CD4-positive, alpha-beta T cell treated with Interleukin-2 at 100 ng/mL for 4 hours (primary cell): ENCODE measurements around the gene RPL14.

ENCODE experiments used
- DNase-seq: peaks from one replicate; pipeline ENCODE4 v3.0.0-alpha.2; 2020; ENCODE audit warnings: low spot score

Gene RPL14

GRCh38 chr3:40463579-40463978, 6.4 kb downstream of the RPL14 start:
- no peak for DNase-seq

- DNase-seq, result peak; percentile 29
Measured at GRCh38 chr3:40464339-40465110, 7.4 kb downstream of the RPL14 start.

GRCh38 chr3:40465111-40465407, 7.9 kb downstream of the RPL14 start:
- no peak for DNase-seq

GRCh38 chr3:40465456-40465855, 8.3 kb downstream of the RPL14 start:
- no peak for DNase-seq

GRCh38 chr3:40468018-40468417, 10.9 kb downstream of the RPL14 start:
- DNase-seq, result no peak

- DNase-seq, result no peak
Measured at GRCh38 chr3:40470701-40471100, 13.6 kb downstream of the RPL14 start.

- DNase-seq, result peak; percentile 77
Measured at GRCh38 chr3:40476478-40477470, 19.6 kb downstream of the RPL14 start, which contains the start of gene ZNF619. Gene ZNF619, plus strand, starts transcription at chr3:40477122. Its CDS starts 858 bp downstream, at chr3:40477980.

GRCh38 chr3:40477666-40478065, 20.5 kb downstream of the RPL14 start:
- DNase-seq, result no peak

GRCh38 chr3:40487172-40487571, 30.0 kb downstream of the RPL14 start:
- DNase-seq, result no peak

- no peak for DNase-seq
Measured at GRCh38 chr3:40490916-40491315, 33.8 kb downstream of the RPL14 start.

GRCh38 chr3:40494698-40495097, 37.6 kb downstream of the RPL14 start:
- no peak for DNase-seq

GRCh38 chr3:40497288-40497687, 40.1 kb downstream of the RPL14 start:
- DNase-seq, result no peak

- no peak for DNase-seq
Measured at GRCh38 chr3:40499952-40500351, 42.8 kb downstream of the RPL14 start.

GRCh38 chr3:40502034-40502433, 44.9 kb downstream of the RPL14 start:
- DNase-seq, result no peak

- no peak for DNase-seq
Measured at GRCh38 chr3:40504636-40505430, 47.7 kb downstream of the RPL14 start.

- peak; percentile 58 for DNase-seq
Measured at GRCh38 chr3:40505599-40506462, 48.7 kb downstream of the RPL14 start, which contains the start of gene ZNF620. Gene ZNF620, plus strand, starts transcription at chr3:40506039. Its CDS starts 314 bp downstream, at chr3:40506353.

- no peak for DNase-seq
Measured at GRCh38 chr3:40511031-40511718, 54.0 kb downstream of the RPL14 start.

- DNase-seq, result no peak
Measured at GRCh38 chr3:40516201-40516600, 59.1 kb downstream of the RPL14 start.

GRCh38 chr3:40518067-40518466, 60.9 kb downstream of the RPL14 start:
- no peak for DNase-seq
